ENCODE measurements around the gene SS18.

GRCh38 chr18:26052505-26052904 is 37.9 kb downstream of the SS18 start:
- TF ChIP-seq ISL1 (CRISPR knock-in tag; IDR thresholded peaks at IDR 0.05): no peak
- TF ChIP-seq, protein P1, sequence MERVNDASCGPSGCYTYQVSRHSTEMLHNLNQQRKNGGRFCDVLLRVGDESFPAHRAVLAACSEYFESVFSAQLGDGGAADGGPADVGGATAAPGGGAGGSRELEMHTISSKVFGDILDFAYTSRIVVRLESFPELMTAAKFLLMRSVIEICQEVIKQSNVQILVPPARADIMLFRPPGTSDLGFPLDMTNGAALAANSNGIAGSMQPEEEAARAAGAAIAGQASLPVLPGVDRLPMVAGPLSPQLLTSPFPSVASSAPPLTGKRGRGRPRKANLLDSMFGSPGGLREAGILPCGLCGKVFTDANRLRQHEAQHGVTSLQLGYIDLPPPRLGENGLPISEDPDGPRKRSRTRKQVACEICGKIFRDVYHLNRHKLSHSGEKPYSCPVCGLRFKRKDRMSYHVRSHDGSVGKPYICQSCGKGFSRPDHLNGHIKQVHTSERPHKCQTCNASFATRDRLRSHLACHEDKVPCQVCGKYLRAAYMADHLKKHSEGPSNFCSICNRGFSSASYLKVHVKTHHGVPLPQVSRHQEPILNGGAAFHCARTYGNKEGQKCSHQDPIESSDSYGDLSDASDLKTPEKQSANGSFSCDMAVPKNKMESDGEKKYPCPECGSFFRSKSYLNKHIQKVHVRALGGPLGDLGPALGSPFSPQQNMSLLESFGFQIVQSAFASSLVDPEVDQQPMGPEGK (CRISPR knock-in tag; IDR thresholded peaks at IDR 0.05; ENCODE audit: borderline replicate concordance): no peak
- TF ChIP-seq PPARA (CRISPR knock-in tag; IDR thresholded peaks at IDR 0.05; ENCODE audit: borderline replicate concordance): no peak
- no peak for TF ChIP-seq TSHZ2 (CRISPR knock-in tag; IDR thresholded peaks at IDR 0.05)
- TF ChIP-seq CSRNP3 (CRISPR knock-in tag; IDR thresholded peaks at IDR 0.05): no peak
- TF ChIP-seq BACH2 (CRISPR knock-in tag; IDR thresholded peaks at IDR 0.05; ENCODE audit: borderline replicate concordance): no peak
- no peak for TF ChIP-seq TCF4 (CRISPR knock-in tag; IDR thresholded peaks at IDR 0.05; ENCODE audit: borderline replicate concordance)
- no peak for TF ChIP-seq RARB (CRISPR knock-in tag; IDR thresholded peaks at IDR 0.05)
- no peak for TF ChIP-seq ZFP3 (CRISPR knock-in tag; IDR thresholded peaks at IDR 0.05)
- no peak for TF ChIP-seq ZNF565 (CRISPR knock-in tag; conservative IDR thresholded peaks at IDR 0.05; ENCODE audit: low read depth)
- TF ChIP-seq CSDC2 (CRISPR knock-in tag; IDR thresholded peaks at IDR 0.05): no peak
- no peak for TF ChIP-seq CREB5 (CRISPR knock-in tag; IDR thresholded peaks at IDR 0.05; ENCODE audit: low read depth)
- TF ChIP-seq, protein P2, sequence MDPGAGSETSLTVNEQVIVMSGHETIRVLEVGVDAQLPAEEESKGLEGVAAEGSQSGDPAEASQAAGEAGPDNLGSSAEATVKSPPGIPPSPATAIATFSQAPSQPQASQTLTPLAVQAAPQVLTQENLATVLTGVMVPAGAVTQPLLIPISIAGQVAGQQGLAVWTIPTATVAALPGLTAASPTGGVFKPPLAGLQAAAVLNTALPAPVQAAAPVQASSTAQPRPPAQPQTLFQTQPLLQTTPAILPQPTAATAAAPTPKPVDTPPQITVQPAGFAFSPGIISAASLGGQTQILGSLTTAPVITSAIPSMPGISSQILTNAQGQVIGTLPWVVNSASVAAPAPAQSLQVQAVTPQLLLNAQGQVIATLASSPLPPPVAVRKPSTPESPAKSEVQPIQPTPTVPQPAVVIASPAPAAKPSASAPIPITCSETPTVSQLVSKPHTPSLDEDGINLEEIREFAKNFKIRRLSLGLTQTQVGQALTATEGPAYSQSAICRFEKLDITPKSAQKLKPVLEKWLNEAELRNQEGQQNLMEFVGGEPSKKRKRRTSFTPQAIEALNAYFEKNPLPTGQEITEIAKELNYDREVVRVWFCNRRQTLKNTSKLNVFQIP (CRISPR knock-in tag; IDR thresholded peaks at IDR 0.05; ENCODE audit: borderline replicate concordance, low read depth): no peak

Measured in SK-N-SH treated with all-trans-retinoic acid at 6 μM for 48 hours (cell line).